DOHH2 (cell line): Measurements from ENCODE around the gene CHCHD6.

Experiments
- EZH2phosphoT487 ChIP-seq: fragments of 200-600 bp; sonication (generic); IDR thresholded peaks from 2 replicates; pipeline ENCODE4 v1.6.1; 2017; ENCODE audit warnings: borderline replicate concordance, mild to moderate bottlenecking, antibody characterized with exemption, low read length, moderate library complexity, mixed read lengths
- TF ChIP-seq, protein P1 (sequence below): fragments of 200-600 bp; sonication (generic); IDR thresholded peaks from one replicate; pipeline ENCODE4 v1.5.1; 2014; ENCODE audit warnings: antibody characterized with exemption, mild to moderate bottlenecking, low read depth, low read length; ENCODE audit not compliant: poor library complexity, severe bottlenecking

DNA sequence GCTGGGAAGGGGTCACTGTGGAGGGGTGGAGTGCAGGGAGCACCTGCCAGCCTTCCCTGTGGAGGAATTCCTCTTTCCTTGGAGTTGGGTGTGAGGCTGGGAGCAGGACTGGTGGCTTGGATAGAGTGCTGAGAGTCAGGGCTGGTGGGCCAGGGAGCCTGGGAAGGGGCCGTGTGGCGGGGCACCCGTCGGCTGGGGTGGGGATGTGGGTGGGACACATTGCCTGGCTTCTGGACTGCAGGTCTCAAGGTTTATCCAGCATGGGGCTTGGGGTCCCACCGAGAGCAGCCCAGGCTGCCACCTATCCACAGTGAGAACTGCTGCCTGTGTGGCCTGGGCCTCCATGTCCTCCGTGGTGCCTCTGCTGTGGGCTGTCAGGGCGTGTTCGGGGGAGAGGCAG is 283.6 kb downstream of the CHCHD6 start:
- TF ChIP-seq, protein P1, sequence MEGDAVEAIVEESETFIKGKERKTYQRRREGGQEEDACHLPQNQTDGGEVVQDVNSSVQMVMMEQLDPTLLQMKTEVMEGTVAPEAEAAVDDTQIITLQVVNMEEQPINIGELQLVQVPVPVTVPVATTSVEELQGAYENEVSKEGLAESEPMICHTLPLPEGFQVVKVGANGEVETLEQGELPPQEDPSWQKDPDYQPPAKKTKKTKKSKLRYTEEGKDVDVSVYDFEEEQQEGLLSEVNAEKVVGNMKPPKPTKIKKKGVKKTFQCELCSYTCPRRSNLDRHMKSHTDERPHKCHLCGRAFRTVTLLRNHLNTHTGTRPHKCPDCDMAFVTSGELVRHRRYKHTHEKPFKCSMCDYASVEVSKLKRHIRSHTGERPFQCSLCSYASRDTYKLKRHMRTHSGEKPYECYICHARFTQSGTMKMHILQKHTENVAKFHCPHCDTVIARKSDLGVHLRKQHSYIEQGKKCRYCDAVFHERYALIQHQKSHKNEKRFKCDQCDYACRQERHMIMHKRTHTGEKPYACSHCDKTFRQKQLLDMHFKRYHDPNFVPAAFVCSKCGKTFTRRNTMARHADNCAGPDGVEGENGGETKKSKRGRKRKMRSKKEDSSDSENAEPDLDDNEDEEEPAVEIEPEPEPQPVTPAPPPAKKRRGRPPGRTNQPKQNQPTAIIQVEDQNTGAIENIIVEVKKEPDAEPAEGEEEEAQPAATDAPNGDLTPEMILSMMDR = no peak
- TF ChIP-seq EZH2phosphoT487 = no peak
